Activated CD8-positive, alpha-beta memory T cell treated with anti-CD3 and anti-CD28 coated beads, Interleukin-2, amount 10 ng/mL, durations not matched to agents 7 days and 5 days (primary cell): ENCODE measurements around the gene ZNF521. TPM values are rescaled to one million over a fixed set of nuclear protein-coding genes. Genes with fewer than 3 reads are reported as not detected.

Experiments used
- ATAC-seq: fragments of 150-1000 bp; cut with Tn5 transposase; one replicate; pipeline ENCODE4 v1.10.0; 2021; ENCODE audit warnings: moderate library complexity
- CTCF ChIA-PET: fragments of 350-600 bp; sonication (Branson Sonifier 250); formaldehyde crosslinking; loops from one replicate; lab custom pipeline; 2021; ENCODE audit warnings: antibody characterized with exemption; lab: Charles Lee
- DNase-seq: peaks from one replicate; pipeline ENCODE4 v3.0.0-alpha.2; 2020
- H3K27ac Mint-ChIP-seq: one replicate; pipeline ENCODE4 v1.8.0; 2021; ENCODE audit warnings: mild to moderate bottlenecking, mixed read lengths
- H3K27me3 Mint-ChIP-seq: one replicate; pipeline ENCODE4 v1.8.0; 2021; ENCODE audit warnings: mixed read lengths
- H3K36me3 Mint-ChIP-seq: one replicate; pipeline ENCODE4 v1.8.0; 2021; ENCODE audit warnings: mild to moderate bottlenecking, mixed read lengths
- H3K4me1 Mint-ChIP-seq: one replicate; pipeline ENCODE4 v1.8.0; 2021; ENCODE audit warnings: mixed read lengths
- H3K4me3 Mint-ChIP-seq: one replicate; pipeline ENCODE4 v1.8.0; 2021; ENCODE audit warnings: mild to moderate bottlenecking, moderate library complexity, mixed read lengths
- H3K9me3 Mint-ChIP-seq: one replicate; pipeline ENCODE4 v1.8.0; 2022; ENCODE audit warnings: low read depth, mixed read lengths
- total RNA-seq, 2 experiments: library from RNA; stranded (reverse); gene quantifications; one replicate each; pipeline ENCODE4 v1.2.3, GENCODE V29; 2021

Gene ZNF521
- total RNA-seq, 2 experiments from 2014 or later: not detected

GRCh38 chr18:25140124-25140961 is 211.6 kb downstream of the ZNF521 start:
- CTCF ChIA-PET: no interaction called here
- Mint-ChIP-seq H3K4me1 (no peaks in the 10 kb centered on the region), H3K9me3 (no peaks in the 10 kb centered on the region), H3K27ac (no peak overlapping the region), H3K4me3 (no peak overlapping the region), H3K27me3 (no peaks in the 10 kb centered on the region), H3K36me3 (no peaks in the 10 kb centered on the region)
- DNase-seq (no peak), ATAC-seq (no peak)

GRCh38 chr18:25137197-25137472 is 214.8 kb downstream of the ZNF521 start:
- CTCF ChIA-PET: no interaction called here

DNA sequence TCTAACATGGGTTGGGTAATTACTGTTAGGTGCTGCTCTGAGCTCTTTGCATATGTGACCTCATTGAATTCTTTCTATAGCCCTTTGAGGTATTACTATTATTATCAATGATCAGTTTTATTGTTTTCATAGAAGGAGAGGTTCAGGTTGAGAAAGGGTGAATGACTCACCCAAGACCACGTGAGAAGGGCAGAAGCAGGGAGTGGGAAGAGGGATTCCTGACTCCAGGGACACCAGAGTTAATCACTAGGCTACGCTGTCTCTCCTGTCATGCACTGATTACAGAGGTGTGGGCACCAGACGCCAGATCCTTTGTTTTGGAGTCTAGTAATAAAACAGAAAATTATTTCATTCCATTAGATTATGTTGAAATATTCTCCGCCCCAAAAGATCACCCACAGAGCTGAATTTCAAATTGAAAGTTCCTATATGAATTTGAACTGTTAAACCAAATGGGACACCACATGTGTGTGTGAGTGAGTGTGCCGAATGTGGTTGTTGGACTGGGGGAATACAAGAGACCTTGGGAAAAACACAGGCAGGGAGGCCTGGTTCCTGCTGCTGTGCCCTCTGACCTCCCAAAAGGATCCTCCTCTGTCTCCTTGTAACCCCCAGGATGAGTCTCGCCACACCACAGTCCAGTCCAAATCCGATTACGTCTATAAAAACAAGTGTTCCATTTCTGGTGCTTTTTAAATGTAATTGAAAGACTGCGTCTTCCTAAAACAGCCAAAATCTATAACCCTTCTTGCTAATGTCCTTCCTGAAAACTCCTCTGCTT is 215.4 kb downstream of the ZNF521 start:
- Mint-ChIP-seq H3K4me3 (no peak overlapping the region), H3K27ac (no peak overlapping the region), H3K36me3 (no peaks in the 10 kb centered on the region), H3K9me3 (no peaks in the 10 kb centered on the region), H3K27me3 (no peaks in the 10 kb centered on the region), H3K4me1 (no peaks in the 10 kb centered on the region)
- DNase-seq: no peak
- CTCF ChIA-PET: no interaction called here
- ATAC-seq: no peak

More at GRCh38 chr18:25137197-25137472, 214.8 kb downstream of the ZNF521 start:
- H3K4me3 Mint-ChIP-seq: no peak overlapping the region
- no peak for DNase-seq
- no peaks in the 10 kb centered on the region for H3K36me3 Mint-ChIP-seq
- ATAC-seq: no peak
- H3K4me1 Mint-ChIP-seq: no peaks in the 10 kb centered on the region
- no peaks in the 10 kb centered on the region for H3K27me3 Mint-ChIP-seq
- no peak overlapping the region for H3K27ac Mint-ChIP-seq
- no peaks in the 10 kb centered on the region for H3K9me3 Mint-ChIP-seq

- no peak for DNase-seq
- no peak overlapping the region for H3K4me3 Mint-ChIP-seq
- no peaks in the 10 kb centered on the region for H3K27me3 Mint-ChIP-seq
Observed at GRCh38 chr18:25134861-25135260, 217.1 kb downstream of the ZNF521 start.

DNA sequence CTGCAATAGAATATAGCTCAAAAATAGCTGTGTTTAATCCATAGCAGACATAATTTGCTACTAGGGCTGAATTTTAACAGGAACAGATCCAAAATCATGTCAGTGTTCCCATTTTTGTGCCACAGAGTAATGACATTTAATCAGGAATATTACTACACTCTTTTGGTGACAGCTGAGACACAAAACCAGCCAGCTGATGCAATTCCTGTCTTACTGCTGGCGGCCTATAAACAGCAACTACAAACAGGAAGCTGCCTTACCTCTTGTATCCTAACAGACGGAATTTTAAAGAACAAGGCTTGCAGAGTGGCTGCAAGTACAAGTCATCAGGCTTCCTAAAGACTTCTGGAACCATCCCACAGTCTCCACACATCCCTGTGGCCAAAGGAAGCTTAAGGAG is 218.1 kb downstream of the ZNF521 start:
- no peak for DNase-seq
- no peaks in the 10 kb centered on the region for H3K36me3 Mint-ChIP-seq
- H3K27me3 Mint-ChIP-seq: no peaks in the 10 kb centered on the region
- no peaks in the 10 kb centered on the region for H3K4me1 Mint-ChIP-seq
- H3K4me3 Mint-ChIP-seq: no peak overlapping the region
- ATAC-seq: no peak
- no peaks in the 10 kb centered on the region for H3K9me3 Mint-ChIP-seq
- CTCF ChIA-PET: no interaction called here
- H3K27ac Mint-ChIP-seq: no peak overlapping the region

More at GRCh38 chr18:25134861-25135260, 217.1 kb downstream of the ZNF521 start:
- CTCF ChIA-PET: no interaction called here
- H3K9me3 Mint-ChIP-seq: no peaks in the 10 kb centered on the region
- no peak for ATAC-seq
- H3K27ac Mint-ChIP-seq: no peak overlapping the region
- no peaks in the 10 kb centered on the region for H3K4me1 Mint-ChIP-seq
- no peaks in the 10 kb centered on the region for H3K36me3 Mint-ChIP-seq

- Mint-ChIP-seq H3K4me1 (no peaks in the 10 kb centered on the region), H3K36me3 (no peaks in the 10 kb centered on the region), H3K27me3 (no peaks in the 10 kb centered on the region)
Observed at GRCh38 chr18:25132786-25133496, 219.0 kb downstream of the ZNF521 start.

DNA sequence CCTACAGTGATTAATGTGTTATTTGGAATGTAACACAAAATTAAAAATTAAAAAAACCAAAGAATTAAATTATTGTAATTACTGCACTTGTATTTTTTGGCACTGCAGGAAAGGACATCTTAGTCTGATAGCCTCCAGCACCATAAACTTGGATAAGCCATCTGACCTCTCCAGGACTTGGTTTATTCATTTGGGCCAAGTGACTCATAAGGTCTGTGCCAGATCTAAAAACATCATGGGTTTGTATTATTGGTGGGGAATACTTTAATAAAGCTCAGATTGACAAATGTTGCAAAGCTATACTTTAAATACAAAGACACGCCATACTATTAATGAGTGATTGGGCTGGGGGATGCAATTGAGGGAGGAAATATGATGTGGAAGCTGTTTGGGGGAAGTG is 225.2 kb downstream of the ZNF521 start:
- H3K27ac Mint-ChIP-seq: no peak overlapping the region
- DNase-seq: no peak
- CTCF ChIA-PET: no interaction called here

More at GRCh38 chr18:25132786-25133496, 219.0 kb downstream of the ZNF521 start:
- ATAC-seq (no peak), DNase-seq (no peak)
- Mint-ChIP-seq H3K27ac (no peak overlapping the region), H3K4me3 (no peak overlapping the region), H3K9me3 (no peaks in the 10 kb centered on the region)
- CTCF ChIA-PET: no interaction called here

GRCh38 chr18:25125680-25126079 is 226.3 kb downstream of the ZNF521 start:
- Mint-ChIP-seq H3K4me1 (no peaks in the 10 kb centered on the region), H3K4me3 (no peak overlapping the region), H3K27ac (no peak overlapping the region), H3K27me3 (no peaks in the 10 kb centered on the region), H3K9me3 (no peaks in the 10 kb centered on the region), H3K36me3 (no peaks in the 10 kb centered on the region)
- CTCF ChIA-PET: no interaction called here
- DNase-seq (no peak), ATAC-seq (no peak)

More for the DNA sequence above, 225.2 kb downstream of the ZNF521 start:
- Mint-ChIP-seq H3K4me1 (no peaks in the 10 kb centered on the region), H3K27me3 (no peaks in the 10 kb centered on the region), H3K36me3 (no peaks in the 10 kb centered on the region), H3K4me3 (no peak overlapping the region), H3K9me3 (no peaks in the 10 kb centered on the region)
- ATAC-seq: no peak

- no peaks in the 10 kb centered on the region for H3K9me3 Mint-ChIP-seq
- no peaks in the 10 kb centered on the region for H3K4me1 Mint-ChIP-seq
- no peaks in the 10 kb centered on the region for H3K36me3 Mint-ChIP-seq
- CTCF ChIA-PET: no interaction called here
- no peak overlapping the region for H3K27ac Mint-ChIP-seq
- DNase-seq: no peak
- ATAC-seq: no peak
- no peak overlapping the region for H3K4me3 Mint-ChIP-seq
- no peaks in the 10 kb centered on the region for H3K27me3 Mint-ChIP-seq
Observed at GRCh38 chr18:25123438-25124232, 228.3 kb downstream of the ZNF521 start.

GRCh38 chr18:25121442-25121841 is 230.5 kb downstream of the ZNF521 start:
- H3K27me3 Mint-ChIP-seq: no peaks in the 10 kb centered on the region
- H3K9me3 Mint-ChIP-seq: no peaks in the 10 kb centered on the region
- no peak overlapping the region for H3K27ac Mint-ChIP-seq
- no peaks in the 10 kb centered on the region for H3K36me3 Mint-ChIP-seq
- DNase-seq (no peak), ATAC-seq (no peak)
- CTCF ChIA-PET: no interaction called here
- H3K4me3 Mint-ChIP-seq: no peak overlapping the region
- no peaks in the 10 kb centered on the region for H3K4me1 Mint-ChIP-seq

DNA sequence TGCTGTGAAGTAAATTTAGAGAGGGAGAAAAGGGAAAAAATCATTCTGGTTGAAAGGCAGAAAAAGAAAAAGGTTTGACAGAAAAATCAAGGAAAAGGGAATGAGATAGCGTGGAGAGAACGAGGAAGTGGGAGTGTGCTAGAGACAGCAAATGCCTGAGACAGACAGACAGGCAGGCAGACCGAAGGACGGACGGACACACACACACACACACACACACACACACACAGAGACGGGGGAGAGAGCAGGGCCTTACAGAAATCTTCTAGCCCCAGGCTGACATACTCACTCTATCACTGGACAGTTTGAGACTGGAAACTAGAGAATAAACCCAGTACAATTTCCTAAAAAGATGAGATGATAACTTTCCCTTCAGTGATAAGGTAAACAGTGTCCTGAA is 238.4 kb downstream of the ZNF521 start:
- no peak overlapping the region for H3K4me3 Mint-ChIP-seq
- H3K27me3 Mint-ChIP-seq: no peaks in the 10 kb centered on the region
- peaks cover 4% of the 10 kb centered on the region for H3K9me3 Mint-ChIP-seq
- ATAC-seq: no peak
- H3K27ac Mint-ChIP-seq: no peak overlapping the region
- no peaks in the 10 kb centered on the region for H3K36me3 Mint-ChIP-seq
- DNase-seq: no peak
- CTCF ChIA-PET: no interaction called here
- no peaks in the 10 kb centered on the region for H3K4me1 Mint-ChIP-seq

DNA sequence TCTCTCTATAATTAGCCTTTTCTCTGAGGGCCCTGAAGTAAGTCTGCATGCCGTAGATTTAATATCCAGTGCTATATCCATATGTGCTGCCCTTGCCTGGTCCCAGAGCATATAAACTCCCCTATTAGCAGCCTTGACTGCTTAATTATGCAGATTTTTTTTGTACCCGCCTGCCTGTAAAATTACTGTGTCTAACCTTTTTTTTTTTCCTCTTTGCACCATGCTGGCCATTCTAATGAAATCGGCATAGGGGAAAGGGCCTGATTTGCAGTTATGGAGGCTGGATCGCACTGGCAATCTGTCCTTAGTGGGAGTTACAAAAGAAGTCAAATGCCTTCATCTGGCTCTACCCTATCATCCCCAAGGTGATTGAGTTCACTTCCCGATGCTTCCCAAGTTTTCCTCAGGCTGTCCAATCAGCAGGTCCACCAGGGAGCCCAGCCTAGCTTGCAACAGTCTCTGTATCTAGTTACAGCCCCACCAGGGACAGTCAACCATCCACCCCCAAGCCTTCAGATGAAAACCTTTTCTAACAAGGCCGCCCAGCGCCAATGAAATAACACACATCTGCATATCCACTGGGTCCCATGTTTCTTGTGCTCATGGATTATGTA is 239.0 kb downstream of the ZNF521 start:
- DNase-seq (no peak), ATAC-seq (no peak)
- CTCF ChIA-PET: no interaction called here
- H3K4me1 Mint-ChIP-seq: no peaks in the 10 kb centered on the region
- H3K36me3 Mint-ChIP-seq: no peaks in the 10 kb centered on the region
- no peaks in the 10 kb centered on the region for H3K27me3 Mint-ChIP-seq
- no peak overlapping the region for H3K27ac Mint-ChIP-seq
- H3K4me3 Mint-ChIP-seq: no peak overlapping the region
- peaks cover 4% of the 10 kb centered on the region for H3K9me3 Mint-ChIP-seq
